Measurements from ENCODE around the gene CD274. TPM values are rescaled to one million over a fixed set of nuclear protein-coding genes. Genes with fewer than 3 reads are reported as not detected.
"Not testable (repeated sequence)": the region's sequence is repeated elsewhere in the genome, so short reads cannot be mapped to it uniquely, and the experiment has no call there.

CD274 gene
- polyA plus RNA-seq, 2 donors = 0.62 to 0.98 TPM

DNA sequence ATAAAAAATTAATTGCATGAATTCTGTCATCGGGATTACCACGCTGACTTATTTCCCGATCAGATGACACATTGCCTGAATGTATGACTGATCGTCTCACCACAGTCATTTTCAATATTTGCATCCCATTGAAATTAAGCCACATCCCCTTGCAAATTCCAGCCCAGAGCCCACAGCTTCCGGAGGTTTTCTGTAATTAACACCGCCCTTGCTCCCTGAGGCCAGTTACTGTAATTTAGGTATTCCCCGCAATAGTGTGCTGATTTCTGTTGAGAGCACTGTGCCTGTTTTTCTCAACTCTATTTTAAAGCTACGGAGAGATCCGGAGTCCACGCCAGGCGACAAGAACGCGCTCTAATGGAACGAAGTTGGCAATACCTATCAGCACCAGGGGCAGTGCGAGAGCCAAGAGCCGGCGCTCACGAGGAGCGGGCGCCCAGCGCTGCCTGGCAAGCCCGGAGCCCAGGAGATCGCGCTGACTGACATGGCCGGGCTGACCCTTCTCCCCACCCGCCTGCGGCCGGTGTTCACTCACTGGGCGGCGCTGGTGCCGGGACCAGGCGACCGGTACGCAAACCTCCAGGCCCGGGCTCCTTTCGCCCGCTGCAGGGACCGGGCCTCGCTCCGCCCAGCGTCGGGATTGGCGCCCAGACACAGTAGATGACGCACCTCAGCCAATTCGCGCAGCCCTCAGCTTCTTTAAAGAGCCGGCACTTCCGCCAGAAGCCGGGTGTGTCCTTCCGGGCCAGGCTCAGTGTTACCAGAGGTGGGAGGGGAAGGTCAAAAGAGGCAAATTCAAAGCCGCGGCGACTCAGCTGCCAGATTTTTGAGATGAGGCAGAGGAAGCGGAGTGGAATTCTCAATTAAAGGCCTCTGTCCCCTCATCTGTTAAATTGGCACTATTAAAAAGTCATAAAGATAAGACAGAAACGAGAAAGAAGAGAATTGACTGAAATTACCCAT lies 12.8 kb upstream of the CD274 start, which contains the start of gene PLGRKT:
PLGRKT (minus strand) TSS at position 672 of the 963 bp plus-strand sequence. CDS start 5,948 bp downstream, outside the sequence.
- Histone ChIP-seq H3K27ac (ENCODE audit: low read depth in 2 of 2, low read length in 1 of 2) (peak within 1 kb of the TSS; percentile 94 to 97), H3K4me3 (ENCODE audit: low read depth in 1 of 2, low read length in 2 of 2) (peak within 1 kb of the TSS; percentile 69), H3K36me3 (ENCODE audit: control insufficient read depth in 2 of 2, insufficient read depth in 2 of 2, low read length in 1 of 2) (peaks cover 0 to 6% of the 10 kb centered on the region in 2 donors), H3K27me3 (ENCODE audit: control insufficient read depth in 1 of 2, insufficient read depth in 2 of 2, low read length in 2 of 2) (no peaks in the 10 kb centered on the region), H3K9me3 (ENCODE audit: control insufficient read depth in 2 of 2, insufficient read depth in 1 of 2, low read depth in 1 of 2, low read length in 1 of 2) (no peaks in the 10 kb centered on the region), H3K4me1 (ENCODE audit: control insufficient read depth in 2 of 2, insufficient read depth in 2 of 2, low read length in 1 of 2) (no peaks in the 10 kb centered on the region)
- WGBS, 2 donors = 0 to 1% methylated on average over 54 to 55 of the region's 55 CpGs

DNA sequence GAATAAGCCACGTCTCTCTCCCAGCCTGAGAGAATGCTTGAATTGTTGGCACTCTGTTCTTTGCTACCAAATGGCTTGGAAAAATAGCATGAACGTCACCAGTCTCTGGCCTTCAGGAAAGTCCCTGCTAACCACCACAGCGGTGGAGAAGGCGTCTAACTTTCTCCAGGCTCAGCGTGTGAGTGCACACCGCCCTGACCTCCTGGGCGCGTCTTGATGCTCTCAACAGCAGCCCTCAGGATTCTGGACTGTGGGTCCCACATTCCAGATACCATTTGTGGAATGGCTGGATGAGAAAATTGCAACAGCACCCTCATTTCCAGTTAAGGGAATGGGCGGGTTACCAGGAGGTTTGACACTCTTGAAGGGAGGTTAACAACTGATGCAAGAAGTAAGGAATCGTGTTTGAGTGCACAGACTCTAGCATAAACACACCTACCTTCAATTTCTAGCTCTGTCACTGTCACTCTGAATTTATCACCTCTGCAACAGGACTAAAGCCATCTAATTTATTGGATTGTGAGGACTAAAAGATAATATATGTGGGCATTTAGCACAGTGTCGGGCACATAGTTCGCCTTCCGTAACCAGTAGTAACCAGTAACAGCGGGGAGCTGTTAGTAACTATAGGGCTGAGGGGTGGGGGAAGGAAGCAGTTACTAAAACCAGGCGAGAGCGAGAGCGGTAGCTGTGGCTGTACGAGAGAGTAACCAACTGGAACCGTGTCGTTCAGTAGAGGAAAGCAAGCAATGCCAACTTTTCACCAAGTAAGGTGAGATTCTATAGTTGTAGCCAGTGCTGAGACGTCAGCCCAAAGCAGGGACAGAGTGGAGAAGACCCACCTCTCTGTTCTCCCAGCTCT lies 11.8 kb upstream of the CD274 start:
- 59 to 63% methylated on average over 21 of the region's 21 CpGs for WGBS, 2 donors
- no peaks in the 10 kb centered on the region for H3K4me1 ChIP-seq (ENCODE audit: control insufficient read depth in 2 of 2, insufficient read depth in 2 of 2, low read length in 1 of 2)
- peak overlapping the region; percentile 87 to 94 for H3K27ac ChIP-seq (ENCODE audit: low read depth in 2 of 2, low read length in 1 of 2)
- H3K36me3 ChIP-seq (ENCODE audit: control insufficient read depth in 2 of 2, insufficient read depth in 2 of 2, low read length in 1 of 2) = peaks cover 0 to 6% of the 10 kb centered on the region in 2 donors
- H3K9me3 ChIP-seq (ENCODE audit: control insufficient read depth in 2 of 2, insufficient read depth in 1 of 2, low read depth in 1 of 2, low read length in 1 of 2) = no peaks in the 10 kb centered on the region
- no peaks in the 10 kb centered on the region for H3K27me3 ChIP-seq (ENCODE audit: control insufficient read depth in 1 of 2, insufficient read depth in 2 of 2, low read length in 2 of 2)
- peak overlapping the region in 1 of 2 donors; percentile 69 for H3K4me3 ChIP-seq (ENCODE audit: low read depth in 1 of 2, low read length in 2 of 2)

DNA sequence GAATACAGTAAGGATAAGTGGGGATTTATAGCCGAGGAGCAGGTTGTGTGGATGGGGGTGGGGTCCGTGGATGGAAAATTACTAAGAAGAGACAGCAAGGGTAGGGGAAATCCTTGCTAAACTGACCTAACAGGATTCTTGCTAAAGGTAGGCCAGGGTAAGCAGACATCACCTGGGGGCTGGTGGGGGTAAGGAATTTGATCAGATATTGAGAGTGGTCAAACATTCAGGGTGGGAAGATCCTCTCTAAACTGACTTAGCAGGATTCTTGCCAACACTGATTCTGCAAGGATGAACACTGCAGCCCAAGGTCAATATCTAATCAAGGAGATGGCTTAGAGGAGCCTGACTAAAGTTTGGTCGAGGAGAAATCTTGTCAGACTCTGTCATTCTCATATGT lies 9.9 kb upstream of the CD274 start:
- Histone ChIP-seq H3K27me3 (ENCODE audit: control insufficient read depth in 1 of 2, insufficient read depth in 2 of 2, low read length in 2 of 2) (no peaks in the 10 kb centered on the region), H3K36me3 (ENCODE audit: control insufficient read depth in 2 of 2, insufficient read depth in 2 of 2, low read length in 1 of 2) (peaks cover 0 to 2% of the 10 kb centered on the region in 2 donors), H3K4me3 (ENCODE audit: low read depth in 1 of 2, low read length in 2 of 2) (no peak overlapping the region), H3K9me3 (ENCODE audit: control insufficient read depth in 2 of 2, insufficient read depth in 1 of 2, low read depth in 1 of 2, low read length in 1 of 2) (no peaks in the 10 kb centered on the region), H3K4me1 (ENCODE audit: control insufficient read depth in 2 of 2, insufficient read depth in 2 of 2, low read length in 1 of 2) (no peaks in the 10 kb centered on the region), H3K27ac (ENCODE audit: low read depth in 2 of 2, low read length in 1 of 2) (no peak overlapping the region)
- WGBS, 2 donors = 78 to 86% methylated on average over 3 of the region's 3 CpGs

DNA sequence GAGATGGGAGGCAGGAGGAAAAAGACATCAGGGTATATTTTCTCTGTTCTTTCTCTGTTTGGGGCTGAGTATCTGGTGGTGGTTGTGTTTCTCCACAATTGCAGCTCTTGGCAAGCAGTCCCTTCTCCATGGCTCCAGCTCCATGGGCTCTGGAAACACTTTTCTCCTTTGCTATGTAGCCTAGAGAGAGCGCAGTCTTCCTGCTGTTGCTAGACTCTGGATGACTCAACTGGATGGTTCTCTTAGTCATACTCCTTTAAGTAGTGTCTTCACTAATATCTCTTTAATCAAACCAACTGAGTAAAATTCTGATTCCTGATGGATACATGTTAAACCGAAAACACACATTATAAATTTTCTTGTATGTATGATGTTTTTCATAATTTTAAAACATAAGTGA lies 9.3 kb upstream of the CD274 start:
- Histone ChIP-seq H3K9me3 (ENCODE audit: control insufficient read depth in 2 of 2, insufficient read depth in 1 of 2, low read depth in 1 of 2, low read length in 1 of 2) (no peaks in the 10 kb centered on the region), H3K4me3 (ENCODE audit: low read depth in 1 of 2, low read length in 2 of 2) (no peak overlapping the region), H3K36me3 (ENCODE audit: control insufficient read depth in 2 of 2, insufficient read depth in 2 of 2, low read length in 1 of 2) (no peaks in the 10 kb centered on the region), H3K4me1 (ENCODE audit: control insufficient read depth in 2 of 2, insufficient read depth in 2 of 2, low read length in 1 of 2) (no peaks in the 10 kb centered on the region), H3K27ac (ENCODE audit: low read depth in 2 of 2, low read length in 1 of 2) (no peak overlapping the region), H3K27me3 (ENCODE audit: control insufficient read depth in 1 of 2, insufficient read depth in 2 of 2, low read length in 2 of 2) (no peaks in the 10 kb centered on the region)
- 88 to 92% methylated on average over 2 of the region's 2 CpGs for WGBS, 2 donors

DNA sequence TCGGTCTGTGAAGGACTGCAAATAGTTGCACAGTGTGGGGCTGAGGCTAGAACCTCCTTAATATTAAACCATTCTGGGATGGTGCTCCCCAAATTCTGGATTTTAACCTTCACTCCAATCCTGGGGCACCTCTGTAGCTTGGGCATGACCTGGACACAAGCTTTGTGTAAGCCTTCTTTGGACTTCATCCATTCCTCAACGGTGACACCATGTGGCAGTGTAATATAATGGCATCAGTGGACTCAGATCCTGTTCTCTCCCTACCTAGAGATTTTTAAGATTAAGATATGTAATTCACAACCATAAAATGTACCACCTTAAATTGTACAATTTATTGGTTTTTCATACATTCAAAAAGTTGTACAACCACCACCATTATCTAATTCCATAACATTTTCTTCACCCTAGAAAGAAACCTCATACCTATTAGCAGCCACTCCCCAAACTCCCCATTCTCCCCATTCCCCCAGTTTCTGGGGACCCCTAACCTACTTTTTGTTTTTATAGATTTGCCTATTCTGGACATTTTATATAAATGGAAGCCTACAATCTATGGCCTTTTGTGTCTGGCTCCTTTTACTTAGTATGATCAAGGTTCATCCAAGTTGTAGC lies 7.8 kb upstream of the CD274 start:
- H3K27me3 ChIP-seq (ENCODE audit: control insufficient read depth in 1 of 2, insufficient read depth in 2 of 2, low read length in 2 of 2) = no peaks in the 10 kb centered on the region
- WGBS, 2 donors = 49 to 50% methylated on average over 2 of the region's 2 CpGs
- H3K9me3 ChIP-seq (ENCODE audit: control insufficient read depth in 2 of 2, insufficient read depth in 1 of 2, low read depth in 1 of 2, low read length in 1 of 2) = no peaks in the 10 kb centered on the region
- H3K4me1 ChIP-seq (ENCODE audit: control insufficient read depth in 2 of 2, insufficient read depth in 2 of 2, low read length in 1 of 2) = no peaks in the 10 kb centered on the region
- no peak overlapping the region for H3K27ac ChIP-seq (ENCODE audit: low read depth in 2 of 2, low read length in 1 of 2)
- no peaks in the 10 kb centered on the region for H3K36me3 ChIP-seq (ENCODE audit: control insufficient read depth in 2 of 2, insufficient read depth in 2 of 2, low read length in 1 of 2)
- no peak overlapping the region for H3K4me3 ChIP-seq (ENCODE audit: low read depth in 1 of 2, low read length in 2 of 2)

DNA sequence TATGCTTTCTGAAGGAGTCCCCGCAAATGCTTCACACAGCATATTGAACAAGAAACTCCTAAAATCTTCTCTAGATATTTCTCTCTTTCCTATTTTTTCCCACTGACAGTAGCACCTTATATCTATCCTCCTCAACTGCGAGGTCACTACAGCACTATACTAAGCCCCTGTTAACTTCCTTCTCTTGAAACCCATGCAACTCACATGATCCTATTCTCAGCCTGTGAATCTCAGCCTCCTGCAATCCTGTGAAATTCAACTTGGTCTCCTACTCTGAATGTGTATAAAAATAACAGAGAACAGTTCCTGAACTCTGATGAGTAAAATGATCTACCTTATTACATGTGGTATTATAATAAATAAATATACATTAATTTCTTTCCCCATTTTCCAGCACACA lies 6.5 kb upstream of the CD274 start:
- H3K36me3 ChIP-seq (ENCODE audit: control insufficient read depth in 2 of 2, insufficient read depth in 2 of 2, low read length in 1 of 2) = no peaks in the 10 kb centered on the region
- H3K4me3 ChIP-seq (ENCODE audit: low read depth in 1 of 2, low read length in 2 of 2) = no peak overlapping the region
- 78 to 81% methylated on average over 2 of the region's 2 CpGs for WGBS, 2 donors
- H3K27ac ChIP-seq (ENCODE audit: low read depth in 2 of 2, low read length in 1 of 2) = no peak overlapping the region
- H3K27me3 ChIP-seq (ENCODE audit: control insufficient read depth in 1 of 2, insufficient read depth in 2 of 2, low read length in 2 of 2) = no peaks in the 10 kb centered on the region
- no peaks in the 10 kb centered on the region for H3K4me1 ChIP-seq (ENCODE audit: control insufficient read depth in 2 of 2, insufficient read depth in 2 of 2, low read length in 1 of 2)
- H3K9me3 ChIP-seq (ENCODE audit: control insufficient read depth in 2 of 2, insufficient read depth in 1 of 2, low read depth in 1 of 2, low read length in 1 of 2) = no peaks in the 10 kb centered on the region

DNA sequence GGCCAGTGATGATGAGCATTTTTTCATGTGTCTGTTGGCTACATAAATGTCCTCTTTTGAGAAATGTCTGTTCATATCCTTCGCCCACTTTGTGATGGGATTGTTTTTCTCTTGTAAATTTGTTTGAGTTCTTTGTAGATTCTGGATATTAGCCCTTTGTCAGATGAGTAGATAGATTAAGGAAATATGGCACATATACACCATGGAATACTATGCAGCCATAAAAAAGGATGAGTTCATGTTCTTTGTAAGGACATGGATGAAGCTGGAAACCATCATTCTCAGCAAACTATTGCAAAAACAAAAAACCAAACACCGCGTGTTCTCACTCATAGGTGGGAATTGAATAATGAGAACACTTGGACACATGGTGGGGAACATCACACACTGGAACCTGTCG lies 5.2 kb upstream of the CD274 start:
- H3K36me3 ChIP-seq (ENCODE audit: control insufficient read depth in 2 of 2, insufficient read depth in 2 of 2, low read length in 1 of 2); H3K27me3 ChIP-seq (ENCODE audit: control insufficient read depth in 1 of 2, insufficient read depth in 2 of 2, low read length in 2 of 2): not testable (repeated sequence)
- WGBS, 2 donors = 92% methylated on average over 4 of the region's 4 CpGs

DNA sequence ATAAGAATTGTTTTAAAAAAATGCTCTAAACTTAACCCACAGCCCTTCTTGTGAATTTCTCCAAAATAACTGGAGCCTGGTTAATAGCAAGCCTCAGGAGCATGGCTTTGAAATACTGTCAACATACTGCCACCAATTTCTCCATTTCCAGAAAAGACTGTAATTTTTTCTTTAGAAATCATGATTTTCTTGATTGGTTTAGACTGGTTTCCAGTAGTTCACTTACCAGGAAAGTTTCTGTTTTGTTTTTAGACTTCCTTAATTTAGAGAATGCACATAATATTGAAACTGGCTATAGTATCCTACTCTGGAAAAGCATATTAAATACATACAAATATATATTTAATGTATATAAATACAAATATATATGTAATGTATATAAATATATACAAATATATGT lies 4.5 kb upstream of the CD274 start:
- Histone ChIP-seq H3K27me3 (ENCODE audit: control insufficient read depth in 1 of 2, insufficient read depth in 2 of 2, low read length in 2 of 2) (no peaks in the 10 kb centered on the region), H3K9me3 (ENCODE audit: control insufficient read depth in 2 of 2, insufficient read depth in 1 of 2, low read depth in 1 of 2, low read length in 1 of 2) (no peaks in the 10 kb centered on the region), H3K27ac (ENCODE audit: low read depth in 2 of 2, low read length in 1 of 2) (no peak overlapping the region), H3K4me3 (ENCODE audit: low read depth in 1 of 2, low read length in 2 of 2) (no peak overlapping the region), H3K4me1 (ENCODE audit: control insufficient read depth in 2 of 2, insufficient read depth in 2 of 2, low read length in 1 of 2) (no peaks in the 10 kb centered on the region), H3K36me3 (ENCODE audit: control insufficient read depth in 2 of 2, insufficient read depth in 2 of 2, low read length in 1 of 2) (no peaks in the 10 kb centered on the region)

More for the DNA sequence above, 5.2 kb upstream of the CD274 start:
- H3K9me3 ChIP-seq (ENCODE audit: control insufficient read depth in 2 of 2, insufficient read depth in 1 of 2, low read depth in 1 of 2, low read length in 1 of 2); H3K4me3 ChIP-seq (ENCODE audit: low read depth in 1 of 2, low read length in 2 of 2); H3K27ac ChIP-seq (ENCODE audit: low read depth in 2 of 2, low read length in 1 of 2); H3K4me1 ChIP-seq (ENCODE audit: control insufficient read depth in 2 of 2, insufficient read depth in 2 of 2, low read length in 1 of 2): not testable (repeated sequence)

DNA sequence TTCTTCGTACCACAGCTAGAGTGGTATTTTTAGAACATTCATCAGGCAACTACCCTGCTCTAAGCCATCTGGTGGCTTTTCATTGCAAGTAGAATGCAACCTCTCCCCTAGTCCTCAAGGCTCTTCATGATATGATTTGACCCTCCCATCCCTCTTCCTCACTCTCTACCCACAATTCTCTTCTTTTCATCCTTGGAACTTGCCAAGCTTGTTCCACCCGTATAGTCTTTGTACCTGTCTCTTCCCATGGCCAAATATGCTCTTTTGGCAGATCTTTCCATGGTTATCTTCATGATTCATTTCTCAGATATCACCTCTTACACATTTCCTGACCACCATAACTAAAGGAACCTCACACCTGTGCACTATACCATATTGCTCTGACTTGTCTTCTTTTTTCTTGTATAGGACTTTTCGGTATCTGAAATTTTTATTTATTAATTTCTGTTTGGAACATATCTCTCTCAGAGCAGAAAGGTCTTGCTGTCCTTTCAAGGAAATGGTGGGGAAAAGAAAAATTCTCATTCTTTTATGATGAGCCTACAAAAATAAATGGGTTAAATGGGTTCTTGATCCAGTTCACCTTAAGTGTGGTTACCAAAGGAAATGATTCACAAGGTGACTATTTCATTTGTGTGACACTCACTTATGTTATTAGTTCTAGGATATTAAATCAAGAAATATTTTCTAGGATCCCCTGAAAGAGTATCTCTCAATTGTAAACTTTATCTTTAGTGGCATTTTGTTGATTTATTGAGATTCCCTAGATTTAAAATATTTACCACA lies 3.7 kb upstream of the CD274 start:
- no peaks in the 10 kb centered on the region for H3K36me3 ChIP-seq (ENCODE audit: control insufficient read depth in 2 of 2, insufficient read depth in 2 of 2, low read length in 1 of 2)
- 74 to 78% methylated on average over 3 of the region's 3 CpGs for WGBS, 2 donors
- H3K4me1 ChIP-seq (ENCODE audit: control insufficient read depth in 2 of 2, insufficient read depth in 2 of 2, low read length in 1 of 2) = no peaks in the 10 kb centered on the region
- no peaks in the 10 kb centered on the region for H3K9me3 ChIP-seq (ENCODE audit: control insufficient read depth in 2 of 2, insufficient read depth in 1 of 2, low read depth in 1 of 2, low read length in 1 of 2)
- H3K27me3 ChIP-seq (ENCODE audit: control insufficient read depth in 1 of 2, insufficient read depth in 2 of 2, low read length in 2 of 2) = no peaks in the 10 kb centered on the region
- H3K4me3 ChIP-seq (ENCODE audit: low read depth in 1 of 2, low read length in 2 of 2) = no peak overlapping the region
- no peak overlapping the region for H3K27ac ChIP-seq (ENCODE audit: low read depth in 2 of 2, low read length in 1 of 2)
